NCI-H526 treated with DMSO at 0.1 percent for 48 hours (cell line): ENCODE data around the gene LMAN2.
A peak's percentile ranks its signal among the peaks of the same experiment; 100 is the strongest.
"Not testable (repeated sequence)": the region's sequence is repeated elsewhere in the genome, so short reads cannot be mapped to it uniquely, and the experiment has no call there.

ENCODE experiments used
- DNase-seq: peaks from one replicate; lab custom pipeline; 2025; lab: John Stamatoyannopoulos, UW

The LMAN2 gene

DNA sequence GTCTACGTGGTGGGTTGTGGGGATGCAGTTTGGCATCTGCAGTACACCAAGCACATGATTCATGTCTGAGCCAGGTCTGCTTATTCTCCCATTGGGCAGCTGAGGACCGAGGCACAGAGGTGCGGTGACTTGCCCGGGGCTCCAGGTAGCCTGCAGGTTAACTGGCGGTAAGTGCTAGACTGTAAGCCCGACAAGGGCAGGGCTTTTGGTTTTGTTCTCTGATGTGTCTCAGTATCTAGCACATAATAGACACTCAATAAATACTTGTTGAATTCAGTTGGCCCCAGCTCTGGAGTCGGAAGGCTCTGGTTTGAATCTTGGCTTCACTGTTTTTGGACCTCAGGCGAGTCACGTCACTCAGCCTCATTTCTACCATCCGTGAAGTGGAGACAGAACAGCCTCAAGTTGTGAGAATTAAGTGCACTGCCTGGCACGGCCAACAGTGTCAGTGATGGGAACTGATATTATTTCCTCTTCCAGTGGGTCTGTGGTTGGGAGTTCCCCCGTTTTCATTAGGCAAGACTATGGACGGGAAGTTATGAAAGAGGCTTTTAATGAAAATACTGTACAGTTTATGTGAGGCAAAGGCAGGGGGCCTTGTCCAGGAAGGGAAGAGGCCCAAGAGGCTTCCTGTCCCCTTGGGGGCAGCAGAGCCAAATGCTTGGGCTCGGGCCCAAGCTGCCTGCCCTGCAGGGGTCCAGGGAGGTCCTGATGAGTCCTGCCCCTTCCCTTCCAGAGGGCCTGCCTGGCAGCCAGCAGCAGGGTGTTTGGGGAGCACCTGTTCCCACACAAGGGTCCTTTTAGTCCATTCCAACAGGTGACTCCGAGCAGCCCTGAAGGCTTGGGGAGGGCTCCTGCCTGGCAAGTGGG lies 44.6 kb downstream of the LMAN2 start:
- no peak for DNase-seq

DNA sequence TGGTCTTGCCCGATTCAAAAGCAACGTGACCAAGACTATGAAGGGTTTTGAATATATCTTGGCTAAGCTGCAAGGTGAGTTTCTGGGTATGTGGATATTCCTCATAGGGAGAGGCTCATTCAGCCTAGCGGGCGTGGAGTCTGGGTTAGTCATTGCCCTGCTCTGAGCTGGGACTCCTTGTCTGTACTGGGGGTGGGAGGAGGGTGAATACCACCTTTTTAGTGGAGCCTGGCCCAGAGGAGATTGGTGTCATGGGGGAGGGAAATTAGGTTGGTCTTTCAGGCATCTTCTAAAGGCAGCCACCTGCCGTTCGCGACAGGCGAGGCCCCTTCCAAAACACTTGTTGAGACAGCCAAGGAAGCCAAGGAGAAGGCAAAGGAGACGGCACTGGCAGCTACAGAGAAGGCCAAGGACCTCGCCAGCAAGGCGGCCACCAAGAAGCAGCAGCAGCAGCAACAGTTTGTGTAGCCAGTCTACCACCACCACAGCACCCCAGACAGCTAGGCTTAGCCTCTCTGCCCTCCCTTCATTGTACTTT lies 45.3 kb downstream of the LMAN2 start:
- DNase-seq, result not testable (repeated sequence)

DNA sequence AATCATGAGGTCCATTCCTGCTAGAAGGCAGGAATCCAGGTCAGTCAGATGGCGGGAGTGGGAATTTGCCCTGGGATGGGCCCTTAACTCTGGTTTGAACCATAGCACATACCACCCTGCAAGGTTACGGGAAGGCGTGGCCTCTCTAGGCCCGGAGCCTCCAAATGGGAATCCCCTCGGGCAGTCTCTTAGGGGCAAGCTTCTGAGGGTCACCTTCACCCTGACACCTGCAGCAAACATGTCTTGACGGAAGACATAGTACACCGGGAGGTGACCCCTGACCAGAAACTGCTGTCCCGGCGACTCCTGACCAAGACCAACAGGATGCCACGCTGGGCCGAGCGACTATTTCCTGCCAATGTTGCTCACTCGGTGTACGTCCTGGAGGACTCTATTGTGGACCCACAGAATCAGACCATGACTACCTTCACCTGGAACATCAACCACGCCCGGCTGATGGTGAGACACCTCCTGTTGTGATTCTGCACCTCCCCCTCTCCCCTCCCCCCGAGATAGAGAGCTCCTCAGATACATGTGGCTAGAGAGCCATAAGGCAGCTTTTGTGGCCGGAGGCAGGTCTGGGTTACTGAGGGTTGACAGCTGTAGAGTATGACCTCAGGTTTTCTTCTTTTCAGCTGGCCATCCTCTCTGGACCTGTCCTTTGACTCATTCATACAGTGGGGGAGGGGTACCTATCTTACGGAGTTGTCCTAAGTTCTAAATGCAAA lies 46.9 kb downstream of the LMAN2 start:
- no peak for DNase-seq

DNA sequence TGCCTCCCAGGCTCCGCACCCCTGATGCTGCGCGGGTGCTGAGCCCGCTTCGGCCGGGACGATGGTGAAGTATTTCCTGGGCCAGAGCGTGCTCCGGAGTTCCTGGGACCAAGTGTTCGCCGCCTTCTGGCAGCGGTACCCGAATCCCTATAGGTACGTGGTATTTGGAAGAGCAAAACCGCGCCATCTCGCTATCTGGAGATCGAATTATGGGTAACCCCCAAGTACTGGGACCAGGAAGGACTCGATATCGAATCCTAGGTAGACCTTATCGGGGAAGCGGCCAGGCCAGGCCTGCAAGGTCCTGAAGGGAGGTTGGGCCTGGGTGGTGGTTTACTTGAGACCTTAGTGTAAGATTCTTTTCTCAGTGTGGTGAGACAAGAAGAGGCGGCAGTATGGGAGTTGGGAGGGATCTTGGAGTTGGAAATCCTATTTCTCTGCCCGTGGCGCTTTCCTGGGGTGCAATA lies 47.5 kb downstream of the LMAN2 start:
- DNase-seq, result no peak

DNA sequence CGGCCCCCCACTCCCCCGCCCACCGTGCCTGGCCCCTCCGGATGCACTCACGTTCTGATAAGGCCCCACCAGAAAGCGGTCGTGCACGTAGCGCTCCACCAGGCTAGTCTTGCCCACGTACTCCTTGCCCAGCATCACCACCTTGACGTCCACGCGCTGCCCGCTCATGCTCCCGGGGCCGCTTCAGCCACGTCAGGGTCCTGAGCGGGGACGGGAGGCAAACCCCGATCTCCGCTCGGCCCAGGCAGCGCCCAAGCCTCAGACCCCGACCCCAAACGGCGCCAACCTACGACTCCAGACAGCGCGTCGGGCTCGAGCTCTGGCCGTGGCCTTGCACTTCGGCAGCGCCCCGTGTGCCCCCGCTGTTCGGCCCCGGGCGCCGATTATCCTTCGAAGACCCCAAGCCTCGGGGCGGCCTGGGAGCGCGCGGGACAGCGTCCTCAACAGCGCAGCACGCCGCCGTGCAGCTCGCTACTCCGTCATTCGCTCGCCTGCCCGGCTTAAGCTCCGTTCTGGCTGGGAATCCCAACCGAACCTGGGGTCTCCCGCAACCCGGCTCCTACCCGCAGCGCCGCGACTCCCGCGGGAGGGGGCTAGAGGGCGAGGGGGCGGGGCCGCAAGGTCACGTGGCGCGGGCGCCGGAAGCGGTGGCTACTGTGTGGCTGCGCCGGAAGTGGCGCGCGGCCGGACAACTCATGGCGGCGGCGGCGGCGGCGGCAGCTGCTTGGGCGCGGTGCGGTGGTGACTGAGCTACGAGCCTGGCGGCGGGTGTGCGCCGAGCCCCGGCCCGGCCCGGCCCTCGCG lies 48.1 kb downstream of the LMAN2 start, which contains the start of the genes PRELID1 and RAB24:
TSS of gene PRELID1 (plus strand) at position 679 of the 804 bp plus-strand sequence. CDS start 187 bp downstream, outside the sequence.
TSS of gene RAB24 (minus strand) at position 599 of the 804 bp plus-strand sequence. CDS start at position 168, 431 bp downstream.
- peak; percentile 35 for DNase-seq

DNA sequence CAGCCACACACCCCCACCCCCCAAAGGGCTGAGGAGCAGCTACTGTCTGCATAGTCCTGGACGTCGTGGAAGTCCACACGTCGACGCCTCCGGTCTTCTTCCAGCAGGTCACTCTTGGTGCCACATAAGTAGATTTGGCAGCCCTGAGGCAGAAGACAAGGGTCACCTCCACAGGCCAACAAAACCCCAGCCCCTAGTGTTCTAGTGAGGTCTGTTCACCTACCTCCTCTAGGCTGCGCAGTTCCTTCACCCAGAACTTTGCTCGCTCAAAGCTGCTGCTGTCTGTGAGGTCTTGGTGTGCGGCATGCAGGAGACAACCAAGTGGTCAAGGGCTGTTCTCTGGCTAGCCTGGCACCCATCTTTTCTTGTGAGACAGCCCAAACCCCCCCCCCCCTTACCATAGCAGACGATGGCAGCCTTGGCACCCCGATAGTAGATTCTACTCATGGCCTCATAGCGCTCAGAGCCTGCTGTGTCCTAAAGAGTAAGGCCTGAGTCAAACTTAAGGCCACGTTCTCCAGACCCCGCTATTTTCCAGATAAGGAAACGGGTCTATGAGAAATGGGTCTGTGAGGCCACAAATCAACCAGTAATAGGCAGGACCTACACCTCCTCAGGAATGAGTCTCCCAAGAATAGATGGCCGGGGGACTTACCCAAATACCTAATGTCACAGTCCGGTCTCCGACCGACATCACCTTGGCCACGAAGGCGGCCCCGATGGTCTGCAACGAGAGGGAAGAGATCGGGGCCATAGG lies 48.9 kb downstream of the LMAN2 start:
- no peak for DNase-seq

DNA sequence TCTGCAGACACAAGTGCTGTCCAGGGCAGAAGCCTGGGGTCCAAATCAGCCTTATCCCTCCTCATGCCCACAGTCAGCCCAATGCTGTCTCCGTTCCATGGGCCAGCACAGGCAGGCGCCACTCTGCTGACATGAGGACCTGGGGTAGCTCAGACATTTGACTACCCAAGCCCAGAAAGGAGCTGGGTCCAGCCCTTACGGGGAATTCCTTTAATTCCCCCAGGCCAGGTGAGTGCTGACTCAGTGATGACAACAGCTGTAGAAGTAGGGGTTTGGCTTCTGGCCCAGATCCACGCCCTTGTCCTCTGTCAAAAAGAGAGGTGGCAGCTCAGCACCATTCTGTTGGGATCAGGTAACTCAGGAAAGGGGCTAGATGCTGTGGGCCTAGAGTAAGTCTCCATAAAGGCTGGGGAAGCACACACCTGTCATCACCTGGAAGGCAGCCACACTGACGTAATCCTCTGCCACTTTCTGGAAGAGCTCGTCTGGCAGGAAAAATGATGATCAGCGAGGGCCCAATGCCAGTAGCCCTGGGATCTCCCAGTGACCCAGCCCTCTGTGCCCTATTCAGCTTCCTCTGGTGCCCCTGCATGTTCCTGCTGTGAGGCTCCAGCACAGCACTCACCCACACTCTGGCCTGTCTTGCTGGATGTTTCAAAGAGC lies 49.8 kb downstream of the LMAN2 start:
- DNase-seq, result no peak

DNA sequence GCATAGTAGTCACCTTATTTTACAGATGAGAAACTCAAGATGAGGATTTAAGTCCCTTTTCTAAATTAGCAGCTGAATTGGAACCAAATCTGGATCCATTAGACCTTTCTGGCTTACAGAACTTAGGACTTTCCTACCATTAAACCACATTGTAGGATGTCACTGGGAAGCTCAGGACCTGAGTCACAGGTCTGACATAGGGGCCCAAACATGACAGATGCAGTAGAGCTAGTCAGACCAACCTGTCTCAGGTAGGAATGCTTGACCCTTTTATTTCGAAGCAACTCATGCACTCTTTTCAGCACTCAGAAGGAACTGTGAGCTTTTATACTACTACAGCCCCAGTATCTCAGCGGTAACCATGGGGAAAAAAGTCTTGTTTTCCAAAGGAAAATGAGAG lies 50.5 kb downstream of the LMAN2 start:
- DNase-seq, result no peak

DNA sequence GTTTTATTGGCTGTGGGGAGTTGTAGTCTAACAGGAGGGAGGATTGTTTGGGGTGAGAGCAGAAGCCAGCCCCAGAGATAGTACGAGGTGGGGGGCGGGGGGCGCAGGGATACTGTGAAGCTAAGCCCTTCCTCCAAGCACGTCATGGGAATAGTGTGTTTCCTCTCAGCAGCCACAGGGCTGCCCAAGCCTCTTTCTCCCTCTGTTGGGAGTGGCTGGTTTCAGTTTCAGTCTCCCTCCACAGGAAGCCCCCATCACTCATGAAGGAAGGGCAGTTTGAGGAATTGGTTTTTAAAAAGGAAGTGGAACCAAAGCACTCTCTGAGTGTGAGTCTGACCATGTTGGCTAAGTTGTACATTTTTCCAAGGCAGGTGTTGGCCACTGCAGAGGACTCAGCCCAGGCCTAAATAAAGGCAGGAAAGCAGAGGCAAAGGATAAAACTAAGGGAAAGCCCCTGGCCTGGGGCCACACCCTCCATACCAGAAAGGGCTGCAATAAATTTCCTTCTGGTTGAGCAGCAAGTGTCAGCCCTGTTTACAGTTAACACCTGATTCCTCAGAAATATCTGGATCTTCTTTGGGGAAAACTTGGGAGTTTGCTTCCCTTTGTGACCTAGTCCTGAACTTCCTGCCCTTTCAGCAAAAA lies 51.1 kb downstream of the LMAN2 start:
- DNase-seq, result no peak

DNA sequence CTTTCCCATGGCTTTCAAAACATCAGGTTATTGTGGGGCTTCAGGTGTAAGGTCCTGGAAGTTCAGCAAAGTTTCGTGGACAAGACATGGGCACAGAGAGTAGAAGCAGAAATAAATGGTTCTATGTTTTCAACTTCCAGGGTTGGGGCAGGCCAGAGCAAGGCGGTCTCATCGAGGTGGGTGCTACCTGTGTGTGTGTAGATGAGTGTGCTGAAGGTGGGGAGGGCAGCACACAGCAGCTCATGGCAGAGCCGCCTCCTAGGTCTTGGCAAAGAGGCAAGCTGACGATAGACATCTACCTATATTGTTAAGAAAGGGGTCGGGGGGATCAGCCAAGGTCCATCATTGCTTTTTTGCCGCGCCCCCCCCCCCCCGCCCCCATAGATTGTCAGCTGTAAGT lies 51.8 kb downstream of the LMAN2 start:
- no peak for DNase-seq

DNA sequence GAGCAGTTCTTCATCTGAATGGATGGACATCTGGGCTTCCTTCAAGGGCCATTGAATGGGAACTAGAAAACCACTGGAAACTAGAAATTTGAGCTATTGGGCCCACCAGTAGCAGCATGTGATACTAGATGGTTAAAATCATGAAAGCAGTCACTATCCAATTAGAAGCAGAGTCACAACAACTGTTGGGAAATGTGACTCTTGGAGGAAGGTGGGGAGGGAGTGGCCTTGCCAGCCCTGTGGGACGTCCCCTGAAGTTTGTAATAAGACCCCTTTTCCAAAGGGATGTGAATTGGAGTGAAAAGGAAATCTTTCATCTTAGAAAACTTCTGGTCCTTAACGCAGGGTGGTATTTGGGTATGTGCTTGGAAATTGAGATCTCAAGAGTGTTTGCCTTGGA lies 53.5 kb downstream of the LMAN2 start:
- DNase-seq, result no peak

DNA sequence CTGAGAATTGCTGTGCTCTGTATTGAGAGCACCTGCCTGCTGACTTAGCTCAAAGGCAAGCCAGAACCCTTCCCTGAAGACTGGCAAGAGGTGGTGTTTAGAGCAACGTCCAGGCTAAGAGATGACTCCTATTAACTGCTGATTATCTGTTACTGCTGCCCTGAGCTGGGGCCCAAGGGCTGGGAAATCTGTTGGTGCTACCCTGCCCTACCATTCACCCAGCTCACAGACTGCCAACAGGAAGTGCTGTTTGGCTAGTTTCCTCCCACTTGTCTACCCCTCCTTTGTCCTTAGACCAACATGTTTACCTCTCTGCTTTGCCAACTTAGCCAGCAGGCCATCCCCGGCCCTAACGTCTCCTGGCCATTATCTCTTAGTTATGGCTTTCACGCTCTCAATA lies 54.9 kb downstream of the LMAN2 start:
- no peak for DNase-seq

DNA sequence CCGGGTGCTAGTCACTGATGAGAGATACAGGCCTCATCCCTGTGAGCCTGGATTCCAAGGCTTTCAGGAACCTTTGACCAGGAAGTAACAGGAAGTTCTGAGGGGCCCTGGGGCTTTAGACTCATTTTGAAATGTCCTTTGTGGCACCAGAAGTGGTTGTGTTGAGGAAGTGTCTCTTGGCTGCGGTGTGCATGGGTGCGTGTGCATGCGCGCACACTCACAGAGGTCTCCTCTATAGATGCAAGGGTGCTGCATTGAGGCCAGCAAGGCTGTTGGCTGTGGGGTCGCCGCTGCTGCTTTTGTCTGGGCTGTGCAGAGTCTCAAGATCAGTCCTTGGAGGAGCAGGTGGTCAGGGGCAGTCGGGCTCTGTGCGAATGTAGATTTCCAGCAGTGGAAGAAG lies 55.5 kb downstream of the LMAN2 start:
- no peak for DNase-seq

DNA sequence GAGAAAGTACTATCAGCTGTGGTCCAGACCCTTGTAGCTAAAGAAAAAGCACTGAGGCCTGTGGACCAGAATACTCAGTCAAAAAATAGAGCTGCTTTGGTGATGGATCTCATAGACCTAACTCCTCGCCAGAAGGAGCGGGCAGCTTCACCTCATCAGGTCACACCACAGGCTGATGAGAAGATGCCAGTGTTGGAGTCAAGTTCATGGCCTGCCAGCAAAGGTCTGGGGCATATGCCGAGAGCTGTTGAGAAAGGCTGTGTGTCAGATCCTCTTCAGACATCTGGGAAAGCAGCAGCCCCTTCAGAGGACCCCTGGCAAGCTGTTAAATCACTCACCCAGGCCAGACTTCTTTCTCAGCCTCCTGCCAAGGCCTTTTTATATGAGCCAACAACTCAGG lies 56.8 kb downstream of the LMAN2 start:
- DNase-seq, result no peak

DNA sequence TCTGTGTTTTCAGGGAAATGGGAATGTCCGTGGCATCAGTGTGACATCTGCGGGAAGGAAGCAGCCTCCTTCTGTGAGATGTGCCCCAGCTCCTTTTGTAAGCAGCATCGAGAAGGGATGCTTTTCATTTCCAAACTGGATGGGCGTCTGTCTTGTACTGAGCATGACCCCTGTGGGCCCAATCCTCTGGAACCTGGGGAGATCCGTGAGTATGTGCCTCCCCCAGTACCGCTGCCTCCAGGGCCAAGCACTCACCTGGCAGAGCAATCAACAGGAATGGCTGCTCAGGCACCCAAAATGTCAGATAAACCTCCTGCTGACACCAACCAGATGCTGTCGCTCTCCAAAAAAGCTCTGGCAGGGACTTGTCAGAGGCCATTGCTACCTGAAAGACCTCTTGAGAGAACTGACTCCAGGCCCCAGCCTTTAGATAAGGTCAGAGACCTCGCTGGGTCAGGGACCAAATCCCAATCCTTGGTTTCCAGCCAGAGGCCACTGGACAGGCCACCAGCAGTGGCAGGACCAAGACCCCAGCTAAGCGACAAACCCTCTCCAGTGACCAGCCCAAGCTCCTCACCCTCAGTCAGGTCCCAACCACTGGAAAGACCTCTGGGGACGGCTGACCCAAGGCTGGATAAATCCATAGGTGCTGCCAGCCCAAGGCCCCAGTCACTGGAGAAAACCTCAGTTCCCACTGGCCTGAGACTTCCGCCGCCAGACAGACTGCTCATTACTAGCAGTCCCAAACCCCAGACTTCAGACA lies 57.5 kb downstream of the LMAN2 start:
- no peak for DNase-seq

DNA sequence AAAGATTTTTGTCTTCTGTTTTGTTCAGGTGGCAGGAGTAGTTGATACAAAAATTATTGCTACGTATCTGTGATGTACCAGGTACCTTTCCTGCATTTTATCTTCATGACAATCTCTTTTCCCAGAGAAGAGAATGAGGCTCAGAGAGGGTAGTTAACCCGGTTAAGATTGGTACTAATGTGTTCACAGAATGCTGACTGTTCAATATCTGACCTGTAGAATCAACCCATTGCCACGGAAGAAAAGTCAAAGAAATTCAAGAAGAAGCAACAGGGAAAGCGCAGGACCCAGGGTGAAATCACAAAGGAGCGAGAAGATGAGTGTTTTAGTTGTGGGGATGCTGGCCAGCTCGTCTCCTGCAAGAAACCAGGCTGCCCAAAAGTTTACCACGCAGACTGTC lies 59.7 kb downstream of the LMAN2 start:
- no peak for DNase-seq

DNA sequence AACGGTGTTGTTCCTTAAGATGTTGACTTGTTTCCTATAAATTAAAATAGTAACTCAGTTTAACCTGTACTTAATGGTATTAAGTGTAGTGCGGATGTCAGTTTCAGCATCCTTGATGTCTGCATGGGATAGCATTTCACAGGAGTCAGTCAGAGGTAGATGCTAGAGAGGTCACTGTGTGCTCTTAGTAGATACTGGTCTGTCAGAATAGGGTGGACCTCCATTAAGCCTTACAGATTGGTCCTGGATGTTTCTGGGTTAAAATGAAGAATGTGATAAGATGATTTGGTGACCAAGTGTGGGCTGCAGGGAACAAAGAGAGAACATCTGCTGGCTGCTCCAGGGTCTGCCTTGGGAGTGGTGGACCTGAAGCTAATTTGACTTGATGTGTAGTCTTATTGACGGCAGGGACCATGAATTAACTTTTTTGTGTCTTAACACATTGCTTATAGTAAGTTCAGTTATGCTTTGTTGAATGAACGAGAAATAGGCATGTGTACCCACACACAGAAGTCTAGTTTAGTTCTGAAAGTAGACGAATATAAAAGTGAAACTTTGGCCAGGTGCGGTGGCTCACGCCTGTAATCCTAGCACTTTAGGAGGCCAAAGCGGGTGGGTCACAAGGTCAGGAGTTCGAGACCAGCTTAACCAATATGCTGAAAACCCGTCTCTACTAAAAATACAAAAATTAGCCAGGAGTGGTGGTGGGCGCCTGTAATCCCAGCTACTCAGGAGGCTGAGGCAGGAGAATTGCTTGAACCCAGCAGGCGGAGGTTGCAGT lies 60.5 kb downstream of the LMAN2 start:
- no peak for DNase-seq

DNA sequence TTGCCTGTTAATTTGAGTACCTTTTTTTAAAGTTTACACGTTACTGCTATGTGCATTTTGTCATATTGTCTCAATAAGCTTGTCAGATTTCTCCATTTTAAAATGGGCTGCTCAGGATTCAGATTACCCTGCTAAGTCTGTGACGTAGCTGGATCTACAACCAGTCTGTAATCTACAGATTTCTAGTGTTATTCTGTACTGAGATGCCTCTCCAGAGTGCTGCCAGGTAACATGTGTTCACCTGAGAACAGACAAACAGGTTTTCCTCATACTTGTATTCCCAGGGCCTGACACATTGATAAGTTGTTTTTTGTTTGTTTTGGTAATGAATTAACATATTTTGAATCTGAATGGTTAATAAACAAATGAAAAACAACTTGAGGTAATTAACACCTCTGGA lies 63.3 kb downstream of the LMAN2 start:
- DNase-seq, result no peak
